IMR-90 (cell line): ENCODE results near the gene TMEM9.

Experiments used
- CEBPB ChIP-seq: IDR thresholded peaks from 2 replicates; pipeline ENCODE4 v1.6.1; 2012; ENCODE audit warnings: low read depth, low read length, improper control_type of control experiment
- CHD1 ChIP-seq: IDR thresholded peaks from 2 replicates; pipeline ENCODE4 v1.6.1; 2012; ENCODE audit warnings: low read depth, low read length, improper control_type of control experiment
- CTCF ChIP-seq: conservative IDR thresholded peaks from 2 replicates; pipeline ENCODE4 v1.5.1; 2012; ENCODE audit warnings: mild to moderate bottlenecking, low read depth, low read length, improper control_type of control experiment
- ELK1 ChIP-seq: fragments of 150-350 bp; IDR thresholded peaks from 2 replicates; pipeline ENCODE4 v1.6.1; 2016; ENCODE audit warnings: low read depth, mild to moderate bottlenecking, low read length, moderate library complexity, borderline replicate concordance
- FOS ChIP-seq: fragments of 150-350 bp; IDR thresholded peaks from 2 replicates; pipeline ENCODE4 v1.6.1; 2016; ENCODE audit warnings: low read depth, low read length
- MAFK ChIP-seq: IDR thresholded peaks from 2 replicates; pipeline ENCODE4 v1.6.1; 2012; ENCODE audit warnings: low read depth, low read length, improper control_type of control experiment
- MXI1 ChIP-seq: IDR thresholded peaks from 2 replicates; pipeline ENCODE4 v1.6.1; 2012; ENCODE audit warnings: low read depth, mild to moderate bottlenecking, low read length, moderate library complexity, borderline replicate concordance
- NFE2L2 ChIP-seq: fragments of 150-350 bp; IDR thresholded peaks from 2 replicates; pipeline ENCODE4 v1.6.1; 2016; ENCODE audit warnings: low read depth, mild to moderate bottlenecking, low read length
- POLR2A ChIP-seq: IDR thresholded peaks from 2 replicates; pipeline ENCODE4 v1.6.1; 2012; ENCODE audit warnings: mild to moderate bottlenecking, low read depth, low read length
- RAD21 ChIP-seq: IDR thresholded peaks from 2 replicates; pipeline ENCODE4 v1.6.1; 2012; ENCODE audit warnings: low read length, improper control_type of control experiment
- RFX5 ChIP-seq: IDR thresholded peaks from 2 replicates; pipeline ENCODE4 v1.8.0; 2012; ENCODE audit warnings: low read depth, mild to moderate bottlenecking, low read length, moderate library complexity
- USF2 ChIP-seq: fragments of 150-350 bp; IDR thresholded peaks from 2 replicates; pipeline ENCODE4 v1.6.1; 2017; ENCODE audit warnings: mild to moderate bottlenecking, antibody characterized with exemption, low read length, low read depth

- no peak for TF ChIP-seq USF2
- no peak for TF ChIP-seq CTCF
- no peak for TF ChIP-seq POLR2A
- no peak for TF ChIP-seq CEBPB
- no peak for TF ChIP-seq RAD21
- TF ChIP-seq ELK1 = no peak
- no peak for TF ChIP-seq NFE2L2
- TF ChIP-seq CHD1 = no peak
- TF ChIP-seq RFX5 = no peak
- no peak for TF ChIP-seq FOS
- TF ChIP-seq MAFK = no peak
- TF ChIP-seq MXI1 = no peak
These were observed 10.3 kb downstream of the TMEM9 start for GRCh38 chr1:201143726-201144635.
